Neural progenitor cell (in vitro differentiated cells): ENCODE measurements around the gene VPS13D. TPM values are rescaled to one million over a fixed set of nuclear protein-coding genes. Genes with fewer than 3 reads are reported as not detected.

Experiments
- DNase-seq: peaks from one replicate; pipeline ENCODE4 v3.0.0-alpha.2; 2016; ENCODE audit warnings: low spot score
- H2AFZ ChIP-seq: fragments of 200-600 bp; sonication (generic); replicated peaks from 2 replicates; pipeline ENCODE4 v1.6.1; 2016; ENCODE audit warnings: antibody characterized with exemption
- H3F3A ChIP-seq: fragments of 200-600 bp; sonication (generic); 2 replicates; pipeline ENCODE4 v1.6.1; 2016; ENCODE audit warnings: antibody characterized with exemption, low read depth
- H3K27ac ChIP-seq: fragments of 200-600 bp; sonication (generic); 2 replicates; pipeline ENCODE4 v1.5.1; 2016; ENCODE audit warnings: mild to moderate bottlenecking
- H3K27me3 ChIP-seq: fragments of 200-600 bp; sonication (generic); 2 replicates; pipeline ENCODE4 v1.6.1; 2016; ENCODE audit warnings: mild to moderate bottlenecking, moderate library complexity
- H3K36me3 ChIP-seq: fragments of 200-600 bp; sonication (generic); 2 replicates; pipeline ENCODE4 v1.5.1; 2016
- H3K4me1 ChIP-seq: fragments of 200-600 bp; sonication (generic); 2 replicates; pipeline ENCODE4 v1.6.1; 2016; ENCODE audit warnings: mixed run types
- H3K4me2 ChIP-seq: fragments of 200-600 bp; sonication (generic); 2 replicates; pipeline ENCODE4 v1.6.1; 2016
- H3K4me3 ChIP-seq: fragments of 200-600 bp; sonication (generic); 2 replicates; pipeline ENCODE4 v1.5.1; 2016
- H3K79me2 ChIP-seq: fragments of 200-600 bp; sonication (generic); 2 replicates; pipeline ENCODE4 v1.6.1; 2016; ENCODE audit warnings: low read depth
- H3K9ac ChIP-seq: fragments of 200-600 bp; sonication (generic); 2 replicates; pipeline ENCODE4 v1.6.1; 2016
- H3K9me3 ChIP-seq: fragments of 200-600 bp; sonication (generic); 2 replicates; pipeline ENCODE4 v1.5.1; 2016; ENCODE audit warnings: low read depth
- H4K20me1 ChIP-seq: fragments of 200-600 bp; sonication (generic); 2 replicates; pipeline ENCODE4 v1.6.1; 2016; ENCODE audit warnings: low read depth
- H3K27ac Mint-ChIP-seq: 3 replicates; pipeline ENCODE4 v1.8.0; 2021; ENCODE audit warnings: mixed read lengths
- H3K27me3 Mint-ChIP-seq: 2 replicates; pipeline ENCODE4 v1.8.0; 2022; ENCODE audit warnings: low read depth, mild to moderate bottlenecking, inconsistent platforms, moderate library complexity, mixed read lengths; ENCODE audit not compliant: insufficient read depth
- H3K36me3 Mint-ChIP-seq: 3 replicates; pipeline ENCODE4 v1.8.0; 2021; ENCODE audit warnings: mixed read lengths
- H3K4me1 Mint-ChIP-seq: 3 replicates; pipeline ENCODE4 v1.8.0; 2021; ENCODE audit warnings: mixed read lengths
- H3K4me3 Mint-ChIP-seq: 3 replicates; pipeline ENCODE4 v1.8.0; 2021; ENCODE audit warnings: mild to moderate bottlenecking, moderate library complexity, mixed read lengths
- H3K9me3 Mint-ChIP-seq: 3 replicates; pipeline ENCODE4 v1.8.0; 2020; ENCODE audit warnings: mixed read lengths
- EZH2 ChIP-seq: fragments of 200-600 bp; sonication (generic); IDR thresholded peaks from 2 replicates; pipeline ENCODE4 v1.6.1; 2017; ENCODE audit warnings: antibody characterized with exemption, mild to moderate bottlenecking, moderate library complexity
- EZH2phosphoT487 ChIP-seq: fragments of 200-600 bp; sonication (generic); IDR thresholded peaks from 2 replicates; pipeline ENCODE4 v1.6.1; 2017; ENCODE audit warnings: antibody characterized with exemption
- total RNA-seq: library from RNA; depleted of rRNA; stranded (reverse); fragments of >200 nt; gene quantifications from 2 replicates; pipeline ENCODE4 v1.2.3, GENCODE V29; 2015; ENCODE audit warnings: low replicate concordance
- TF ChIP-seq, protein P1 (sequence below): fragments of 200-600 bp; sonication (generic); IDR thresholded peaks from 2 replicates; pipeline ENCODE4 v1.5.1; 2017; ENCODE audit warnings: antibody characterized with exemption, mild to moderate bottlenecking

The VPS13D gene
- total RNA-seq, 1 donor from 2014 or later, result 16.4 TPM

DNA sequence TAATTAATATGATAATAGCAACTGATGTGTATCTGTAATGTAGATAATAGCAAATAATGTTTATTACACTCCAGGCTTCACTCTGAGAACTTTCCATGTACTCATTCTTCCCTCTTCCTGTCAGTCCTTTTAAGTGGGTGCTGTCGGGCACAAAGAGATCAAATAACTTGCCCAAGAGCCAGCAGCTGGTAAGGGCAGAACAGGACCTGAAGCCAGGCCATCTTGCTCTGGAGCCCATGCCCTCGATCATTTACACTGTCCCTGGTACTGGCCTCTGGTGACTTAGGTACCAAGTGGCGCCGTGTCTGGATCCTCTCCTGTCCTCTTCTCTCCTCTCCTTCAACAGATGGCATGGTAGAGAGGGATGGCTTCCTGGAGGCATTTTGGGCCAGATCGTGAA is 97.2 kb downstream of the VPS13D start:
- Mint-ChIP-seq H3K27ac (no peak overlapping the region), H3K4me3 (no peak overlapping the region), H3K4me1 (no peaks in the 10 kb centered on the region), H3K9me3 (no peaks in the 10 kb centered on the region), H3K27me3 (no peaks in the 10 kb centered on the region), H3K36me3 (peaks cover 20% of the 10 kb centered on the region)
- H3K9me3 ChIP-seq, result no peaks in the 10 kb centered on the region
- no peak overlapping the region for H2AFZ ChIP-seq
- H3K36me3 ChIP-seq, result no peaks in the 10 kb centered on the region
- no peak overlapping the region for H3K4me2 ChIP-seq
- H3K79me2 ChIP-seq, result no peaks in the 10 kb centered on the region
- H4K20me1 ChIP-seq, result no peaks in the 10 kb centered on the region
- no peaks in the 10 kb centered on the region for H3K4me1 ChIP-seq
- H3F3A ChIP-seq, result no peaks in the 10 kb centered on the region
- TF ChIP-seq, protein P1, sequence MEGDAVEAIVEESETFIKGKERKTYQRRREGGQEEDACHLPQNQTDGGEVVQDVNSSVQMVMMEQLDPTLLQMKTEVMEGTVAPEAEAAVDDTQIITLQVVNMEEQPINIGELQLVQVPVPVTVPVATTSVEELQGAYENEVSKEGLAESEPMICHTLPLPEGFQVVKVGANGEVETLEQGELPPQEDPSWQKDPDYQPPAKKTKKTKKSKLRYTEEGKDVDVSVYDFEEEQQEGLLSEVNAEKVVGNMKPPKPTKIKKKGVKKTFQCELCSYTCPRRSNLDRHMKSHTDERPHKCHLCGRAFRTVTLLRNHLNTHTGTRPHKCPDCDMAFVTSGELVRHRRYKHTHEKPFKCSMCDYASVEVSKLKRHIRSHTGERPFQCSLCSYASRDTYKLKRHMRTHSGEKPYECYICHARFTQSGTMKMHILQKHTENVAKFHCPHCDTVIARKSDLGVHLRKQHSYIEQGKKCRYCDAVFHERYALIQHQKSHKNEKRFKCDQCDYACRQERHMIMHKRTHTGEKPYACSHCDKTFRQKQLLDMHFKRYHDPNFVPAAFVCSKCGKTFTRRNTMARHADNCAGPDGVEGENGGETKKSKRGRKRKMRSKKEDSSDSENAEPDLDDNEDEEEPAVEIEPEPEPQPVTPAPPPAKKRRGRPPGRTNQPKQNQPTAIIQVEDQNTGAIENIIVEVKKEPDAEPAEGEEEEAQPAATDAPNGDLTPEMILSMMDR, result no peak
- no peak for TF ChIP-seq EZH2phosphoT487
- TF ChIP-seq EZH2, result no peak
- no peaks in the 10 kb centered on the region for H3K27me3 ChIP-seq
- no peak for DNase-seq
- H3K27ac ChIP-seq, result no peak overlapping the region
- H3K9ac ChIP-seq, result no peak overlapping the region
- no peak overlapping the region for H3K4me3 ChIP-seq

DNA sequence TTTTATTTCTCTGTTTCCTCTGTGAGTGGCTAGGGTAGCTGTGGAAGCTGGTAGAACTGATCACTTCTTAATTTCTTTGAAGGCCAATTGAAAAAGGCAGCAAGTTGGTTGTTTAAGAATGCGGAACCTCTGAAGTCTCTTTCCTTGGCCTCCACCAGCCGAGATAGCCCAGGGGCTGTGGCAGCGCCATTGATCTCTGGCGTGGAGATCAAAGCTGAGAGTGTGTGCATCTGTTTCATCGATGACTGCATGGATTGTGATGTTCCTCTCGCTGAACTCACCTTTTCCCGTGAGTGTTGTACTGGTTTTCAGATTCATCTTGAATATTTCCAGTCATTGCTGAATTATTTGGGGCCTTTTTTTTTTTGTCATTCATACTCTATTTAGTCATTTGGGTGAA is 97.7 kb downstream of the VPS13D start:
- no peaks in the 10 kb centered on the region for H4K20me1 ChIP-seq
- no peak overlapping the region for H3K27ac Mint-ChIP-seq
- no peaks in the 10 kb centered on the region for H3K9me3 ChIP-seq
- no peaks in the 10 kb centered on the region for H3F3A ChIP-seq
- no peak overlapping the region for H3K4me3 ChIP-seq
- H3K9ac ChIP-seq, result no peak overlapping the region
- no peak for DNase-seq
- peaks cover 16% of the 10 kb centered on the region for H3K36me3 Mint-ChIP-seq
- H3K9me3 Mint-ChIP-seq, result no peaks in the 10 kb centered on the region
- H3K36me3 ChIP-seq, result no peaks in the 10 kb centered on the region
- no peaks in the 10 kb centered on the region for H3K79me2 ChIP-seq
- no peaks in the 10 kb centered on the region for H3K4me1 ChIP-seq
- no peak overlapping the region for H3K27ac ChIP-seq
- no peaks in the 10 kb centered on the region for H3K27me3 ChIP-seq
- H3K4me3 Mint-ChIP-seq, result no peak overlapping the region
- TF ChIP-seq EZH2phosphoT487 (no peak), EZH2 (no peak)
- TF ChIP-seq, protein P1, result no peak
- no peak overlapping the region for H2AFZ ChIP-seq
- no peaks in the 10 kb centered on the region for H3K27me3 Mint-ChIP-seq
- no peak overlapping the region for H3K4me2 ChIP-seq
- H3K4me1 Mint-ChIP-seq, result no peaks in the 10 kb centered on the region

DNA sequence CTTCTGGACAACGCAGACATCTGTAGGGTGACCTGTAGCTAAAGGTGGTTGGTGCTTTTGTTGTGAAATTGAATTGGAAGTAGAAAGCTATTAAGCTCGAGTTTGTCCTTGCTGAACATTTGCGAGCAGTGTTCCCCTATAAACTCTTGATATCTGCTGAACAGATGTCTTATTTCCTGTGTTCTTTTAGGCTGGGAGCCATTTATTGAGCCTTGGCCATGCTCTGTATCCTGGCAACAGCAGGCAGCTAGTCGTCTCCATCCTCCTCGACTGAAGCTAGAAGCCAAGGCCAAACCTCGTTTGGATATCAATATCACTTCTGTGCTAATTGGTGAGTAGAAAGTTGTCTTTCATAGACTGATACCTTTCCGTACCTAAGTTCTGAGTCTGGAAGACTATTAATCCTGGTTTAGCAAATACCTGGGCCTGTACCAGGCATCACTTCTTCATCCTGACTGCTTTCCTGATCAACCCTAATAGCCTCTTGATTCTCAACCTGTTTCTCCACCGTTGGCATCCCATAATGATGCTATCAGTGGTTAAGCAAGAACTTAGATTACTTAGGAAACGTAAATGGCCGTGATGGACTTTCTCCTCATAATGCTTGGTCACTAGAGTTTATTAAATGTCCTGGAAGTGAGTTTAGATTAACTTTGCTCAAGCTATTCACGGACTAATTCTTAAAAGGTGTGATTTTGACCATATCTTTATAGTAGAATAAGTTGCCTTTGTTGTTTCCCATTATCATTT is 103.4 kb downstream of the VPS13D start:
- Mint-ChIP-seq H3K36me3 (peaks cover 35% of the 10 kb centered on the region), H3K27ac (no peak overlapping the region), H3K27me3 (no peaks in the 10 kb centered on the region), H3K4me1 (peaks cover 13% of the 10 kb centered on the region), H3K4me3 (no peak overlapping the region), H3K9me3 (no peaks in the 10 kb centered on the region)
- no peaks in the 10 kb centered on the region for H3K36me3 ChIP-seq
- H3K9me3 ChIP-seq, result no peaks in the 10 kb centered on the region
- no peaks in the 10 kb centered on the region for H4K20me1 ChIP-seq
- no peaks in the 10 kb centered on the region for H3K79me2 ChIP-seq
- H3K27ac ChIP-seq, result no peak overlapping the region
- peaks cover 12% of the 10 kb centered on the region for H3K4me1 ChIP-seq
- H3K4me3 ChIP-seq, result no peak overlapping the region
- DNase-seq, result no peak
- H3K4me2 ChIP-seq, result no peak overlapping the region
- H2AFZ ChIP-seq, result no peak overlapping the region
- TF ChIP-seq EZH2phosphoT487, result no peak
- TF ChIP-seq, protein P1, result no peak
- no peak for TF ChIP-seq EZH2
- H3F3A ChIP-seq, result peaks cover 5% of the 10 kb centered on the region
- H3K9ac ChIP-seq, result no peak overlapping the region
- H3K27me3 ChIP-seq, result no peaks in the 10 kb centered on the region
